SW480 (cell line): ENCODE measurements around the gene SLC24A3.
"Not testable (repeated sequence)": the region's sequence is repeated elsewhere in the genome, so short reads cannot be mapped to it uniquely, and the experiment has no call there.

Source experiments
- DNase-seq: peaks from one replicate; pipeline ENCODE4 v3.0.0-alpha.2; 2016; ENCODE audit warnings: low spot score

The SLC24A3 gene

DNA sequence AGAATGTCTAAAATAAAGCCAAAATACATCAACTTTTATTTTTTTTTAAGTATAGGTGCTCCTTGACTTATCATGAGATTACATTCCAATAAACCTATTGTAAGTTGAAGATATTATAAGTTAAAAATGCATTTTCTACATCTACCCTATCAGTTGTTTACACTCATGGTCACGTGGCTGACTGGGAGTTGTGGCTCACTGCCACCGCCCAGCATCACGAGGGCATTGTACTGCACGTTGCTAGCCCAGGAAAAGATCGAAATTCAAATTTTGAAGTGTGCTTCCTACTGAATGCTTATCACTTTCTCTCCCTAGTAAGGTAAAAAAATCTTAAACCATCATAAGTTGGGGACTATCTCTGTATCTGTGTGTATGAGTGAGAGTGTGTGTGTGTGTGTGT lies 419.0 kb downstream of the SLC24A3 start:
- no peak for DNase-seq

DNA sequence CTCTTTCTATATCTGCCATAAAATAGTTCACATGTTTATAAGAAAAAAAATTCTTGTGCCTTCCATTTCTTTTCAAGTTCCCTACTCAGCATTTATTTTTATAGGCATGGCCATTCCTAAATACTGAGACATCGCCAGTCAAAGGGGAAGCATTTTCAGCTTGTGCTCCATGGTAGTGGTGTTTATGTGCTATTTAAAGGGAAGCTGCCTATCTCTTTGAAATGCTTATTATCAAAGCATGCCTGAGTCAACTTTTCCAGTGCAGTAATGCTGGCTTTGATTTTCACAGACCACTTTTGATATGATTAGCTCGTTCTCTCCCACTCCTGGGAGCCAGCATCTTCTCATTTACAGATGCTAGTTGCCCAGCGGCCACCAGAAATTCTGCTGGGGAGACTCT lies 421.5 kb downstream of the SLC24A3 start:
- peak; percentile 26 for DNase-seq

DNA sequence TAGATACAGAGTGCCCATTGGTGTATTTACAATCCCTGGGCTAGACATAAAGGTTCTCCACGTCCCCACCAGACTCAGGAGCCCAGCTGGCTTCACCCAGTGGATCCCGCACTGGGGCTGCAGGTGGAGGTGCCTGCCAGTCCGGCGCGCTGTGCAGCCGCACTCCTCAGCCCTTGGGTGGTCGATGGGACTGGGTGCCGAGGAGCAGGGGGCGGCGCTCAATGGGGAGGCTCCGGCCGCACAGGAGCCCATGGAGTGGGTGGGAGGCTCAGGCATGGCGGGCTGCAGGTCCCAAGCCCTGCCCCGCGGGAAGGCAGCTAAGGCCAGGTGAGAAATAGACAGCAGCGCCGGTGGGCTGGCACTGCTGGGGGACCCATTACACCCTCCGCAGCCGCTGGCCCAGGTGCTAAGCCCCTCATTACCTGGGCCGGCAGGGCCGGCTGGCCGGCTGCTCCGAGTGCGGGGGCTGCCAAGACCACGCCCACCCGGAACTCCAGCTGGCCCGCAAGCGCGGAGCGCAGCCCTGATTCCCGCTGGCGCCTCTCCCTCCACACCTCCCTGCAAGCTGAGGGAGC lies 427.1 kb downstream of the SLC24A3 start:
- DNase-seq: not testable (repeated sequence)

DNA sequence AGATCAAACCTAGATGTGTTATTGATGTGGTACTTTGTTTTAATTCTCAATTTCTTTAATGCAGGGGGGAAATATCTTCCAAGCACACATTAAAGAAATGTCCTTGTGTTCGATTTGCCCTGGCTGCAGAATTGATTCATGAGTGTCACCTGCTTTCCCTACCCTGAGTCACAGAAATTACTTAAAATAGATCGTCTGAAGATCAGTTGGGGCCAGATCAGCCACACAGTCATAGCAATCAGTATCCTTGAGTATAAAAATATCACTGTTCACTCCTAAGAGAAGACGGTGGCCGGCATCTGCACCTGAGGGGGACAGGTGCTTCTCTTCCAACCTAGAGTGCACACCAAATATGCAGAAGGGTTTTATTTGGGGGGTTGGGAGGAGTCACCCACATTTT lies 430.4 kb downstream of the SLC24A3 start:
- DNase-seq: no peak

DNA sequence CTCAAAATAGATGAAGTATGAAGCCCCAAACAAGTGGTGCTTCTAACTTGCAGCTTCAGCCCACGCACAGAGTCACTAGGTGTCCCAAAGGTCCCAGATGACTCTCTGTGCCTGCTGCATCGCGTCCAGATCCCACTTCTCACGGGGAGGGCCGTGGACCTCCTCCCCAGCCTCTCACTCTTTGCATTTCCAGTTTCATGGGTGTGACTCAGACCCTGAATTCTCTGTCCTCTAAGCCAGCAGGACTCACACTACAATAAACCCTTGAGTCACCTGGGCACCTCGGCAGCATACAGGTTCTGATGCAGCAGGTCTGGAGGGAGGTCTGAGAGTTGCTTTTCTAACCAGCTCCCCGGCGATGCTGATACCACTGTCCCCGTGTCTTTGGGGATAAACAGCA lies 431.6 kb downstream of the SLC24A3 start:
- no peak for DNase-seq

DNA sequence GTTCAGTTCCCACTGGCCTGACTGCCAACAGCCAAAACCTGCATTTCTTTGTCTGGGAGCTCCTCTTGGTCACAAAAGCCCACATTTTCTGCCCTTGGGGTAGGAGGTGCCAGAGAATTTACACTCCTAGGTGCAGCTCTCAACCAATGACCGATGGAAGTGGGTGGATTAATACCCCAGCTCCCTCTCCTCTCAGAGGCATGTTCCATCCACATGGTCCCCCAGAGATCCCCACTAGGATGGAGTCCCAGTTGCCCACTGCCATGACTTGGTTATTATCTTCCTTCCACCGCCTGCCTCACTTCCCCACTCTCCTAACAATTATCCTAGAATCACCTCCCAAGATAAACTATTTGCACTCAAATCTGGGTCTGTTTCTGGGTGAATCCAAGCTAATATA lies 434.5 kb downstream of the SLC24A3 start:
- no peak for DNase-seq

DNA sequence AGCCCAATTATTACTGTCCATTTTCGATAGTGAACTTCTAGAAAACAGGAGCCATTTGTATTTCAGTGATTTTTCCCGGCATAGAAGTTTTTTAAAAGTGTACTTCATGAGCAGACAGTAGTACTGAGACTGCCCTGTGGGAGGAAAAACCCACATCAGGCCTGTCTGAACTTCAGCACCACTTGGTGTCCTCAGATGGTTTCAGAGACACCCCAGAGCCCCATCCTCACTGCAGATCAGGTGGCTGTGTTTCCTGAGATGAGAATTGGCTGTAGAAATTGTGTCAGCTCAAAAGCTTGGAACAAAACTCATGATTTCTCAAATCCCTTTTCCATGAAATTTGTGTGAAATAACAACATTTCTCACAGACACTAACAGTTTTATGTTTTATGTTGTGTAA lies 435.6 kb downstream of the SLC24A3 start:
- no peak for DNase-seq

DNA sequence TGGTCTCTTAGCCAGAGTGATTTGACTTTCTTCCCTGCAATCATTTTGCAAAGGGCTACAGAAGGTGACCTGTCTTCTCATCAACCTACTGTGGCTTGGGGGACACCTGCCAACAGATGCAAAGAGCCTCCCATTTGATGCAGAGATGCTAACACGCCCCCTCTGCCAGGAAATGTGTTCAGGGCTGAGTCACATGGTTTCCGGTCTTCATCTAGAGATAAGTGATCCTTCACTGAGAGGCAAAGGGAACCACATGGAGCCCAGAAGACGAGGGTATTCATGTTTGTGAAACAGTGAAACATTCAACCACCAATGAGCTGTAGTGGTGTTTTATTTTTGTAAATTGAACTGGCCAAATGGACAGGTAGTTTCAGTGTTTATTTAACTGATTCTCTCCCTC lies 436.6 kb downstream of the SLC24A3 start:
- no peak for DNase-seq

DNA sequence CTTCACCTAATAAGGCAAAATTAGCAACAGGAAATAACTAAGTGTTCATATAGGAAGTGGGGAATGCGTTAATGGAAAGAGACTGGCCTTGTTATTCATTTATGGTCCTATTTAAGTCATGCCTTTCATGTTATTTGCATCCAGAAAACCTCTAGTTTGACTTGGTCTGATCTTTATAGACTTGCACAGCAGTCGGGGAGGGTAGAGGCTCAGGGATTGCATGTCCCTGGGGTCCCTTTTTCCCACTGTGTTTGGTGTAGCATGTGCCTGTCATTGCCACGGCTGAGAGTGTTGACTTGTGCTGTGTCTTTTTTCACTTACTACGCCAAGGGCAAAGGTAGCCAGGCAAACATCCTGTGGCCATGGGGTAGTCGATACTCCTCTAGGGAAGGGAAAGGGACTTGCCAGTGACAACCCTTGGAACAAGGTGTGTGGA lies 440.2 kb downstream of the SLC24A3 start:
- no peak for DNase-seq

DNA sequence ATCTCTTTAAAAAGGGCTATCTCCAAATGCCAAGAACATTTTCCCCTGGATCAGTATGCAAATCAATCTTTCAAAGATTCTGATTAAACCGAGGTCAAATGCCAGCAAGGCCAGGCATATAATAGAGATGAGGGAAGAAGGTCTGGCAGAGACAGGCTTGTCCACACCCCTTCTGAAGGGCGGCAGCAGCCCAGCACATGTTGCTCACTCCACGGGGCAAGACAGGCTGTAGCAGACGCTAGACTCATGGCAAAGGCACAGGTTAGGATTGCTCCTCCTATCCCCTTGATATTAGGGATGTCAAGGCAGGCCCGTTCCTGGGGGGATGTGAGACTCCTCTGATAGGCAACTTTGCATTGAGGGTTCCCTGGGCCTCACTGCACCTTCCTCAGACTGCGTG lies 440.9 kb downstream of the SLC24A3 start:
- no peak for DNase-seq

DNA sequence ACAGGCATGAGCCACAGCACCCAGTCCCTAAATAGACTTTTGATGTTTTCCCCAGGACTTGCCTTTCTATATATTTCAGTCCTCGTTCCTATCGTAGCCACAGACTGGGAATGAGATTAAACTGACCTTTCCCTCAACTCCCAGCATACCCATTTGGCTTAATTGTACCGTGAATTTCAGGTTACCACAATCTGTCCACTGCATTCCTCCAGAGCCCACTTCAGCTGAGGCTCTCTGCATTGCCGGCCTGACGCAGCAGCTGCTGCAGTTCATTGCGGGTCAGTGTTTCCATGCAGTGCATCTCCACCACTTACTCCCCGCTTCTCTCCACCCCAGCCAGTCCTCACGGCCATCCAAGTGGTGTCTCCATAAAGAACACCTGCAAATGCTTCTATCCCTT lies 442.5 kb downstream of the SLC24A3 start:
- DNase-seq: no peak

DNA sequence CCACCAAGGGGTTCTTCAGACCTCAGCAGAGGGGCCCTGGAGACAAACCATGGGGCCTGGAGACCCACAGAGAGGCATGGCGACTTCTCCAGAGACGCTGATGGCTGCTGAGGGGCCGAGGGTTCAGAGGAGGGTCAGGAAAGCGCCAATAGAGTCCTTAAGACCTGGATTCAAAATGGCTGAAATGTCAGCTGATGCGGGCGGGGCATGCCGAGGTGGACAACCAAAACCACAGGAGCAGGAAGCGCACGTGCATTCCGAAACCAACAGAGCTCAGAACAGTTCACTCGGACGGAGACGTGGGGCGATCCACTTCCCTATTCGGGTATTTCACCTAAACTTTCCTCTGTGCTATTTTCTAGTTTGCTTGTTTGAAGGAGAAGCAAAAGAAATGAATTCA lies 445.7 kb downstream of the SLC24A3 start:
- no peak for DNase-seq

DNA sequence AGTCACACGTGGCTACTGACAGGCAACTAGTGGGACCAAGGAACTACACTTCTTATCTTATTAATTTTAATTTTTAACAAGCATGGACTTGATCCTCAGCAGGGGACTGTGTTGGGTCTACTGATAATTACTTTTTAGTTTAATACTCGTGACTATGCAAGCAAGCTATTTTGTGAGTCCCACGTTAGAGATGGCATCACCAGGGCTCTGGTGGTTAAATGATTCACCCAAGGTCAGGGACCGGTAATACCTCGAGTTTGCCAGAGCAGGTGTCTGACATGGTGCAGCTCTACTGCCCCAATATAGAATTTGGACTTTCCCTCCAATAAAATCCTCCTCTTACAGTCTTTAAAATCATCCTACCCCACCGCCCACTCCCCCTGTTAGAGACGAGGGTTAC lies 447.0 kb downstream of the SLC24A3 start:
- DNase-seq: no peak

DNA sequence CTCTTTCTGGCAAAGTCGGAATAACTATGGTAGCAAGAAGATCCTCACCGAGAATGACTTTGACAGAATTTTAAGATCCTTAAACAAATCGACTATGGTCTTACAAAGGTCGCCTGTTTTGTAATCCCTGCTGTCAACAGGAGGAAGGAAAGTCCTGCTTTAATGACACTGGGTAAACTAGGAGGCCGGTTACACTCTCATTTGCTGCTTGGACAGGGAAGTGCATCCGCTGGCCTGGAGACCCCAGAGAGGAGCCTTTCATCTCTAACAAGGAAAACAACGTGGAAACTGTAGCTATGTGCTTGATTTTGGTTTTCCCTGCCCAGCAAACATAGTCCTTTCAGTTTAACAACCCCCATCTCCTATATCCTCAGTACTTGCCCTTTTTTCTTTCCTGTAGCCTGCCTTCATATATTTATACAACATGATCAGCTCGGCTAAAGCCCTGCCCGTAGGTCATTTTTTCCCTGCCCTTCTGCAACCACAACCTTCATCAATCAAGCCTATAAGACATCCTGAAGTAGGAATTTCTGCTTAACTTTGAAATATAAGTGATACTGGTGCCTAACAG lies 448.5 kb downstream of the SLC24A3 start:
- DNase-seq: no peak

DNA sequence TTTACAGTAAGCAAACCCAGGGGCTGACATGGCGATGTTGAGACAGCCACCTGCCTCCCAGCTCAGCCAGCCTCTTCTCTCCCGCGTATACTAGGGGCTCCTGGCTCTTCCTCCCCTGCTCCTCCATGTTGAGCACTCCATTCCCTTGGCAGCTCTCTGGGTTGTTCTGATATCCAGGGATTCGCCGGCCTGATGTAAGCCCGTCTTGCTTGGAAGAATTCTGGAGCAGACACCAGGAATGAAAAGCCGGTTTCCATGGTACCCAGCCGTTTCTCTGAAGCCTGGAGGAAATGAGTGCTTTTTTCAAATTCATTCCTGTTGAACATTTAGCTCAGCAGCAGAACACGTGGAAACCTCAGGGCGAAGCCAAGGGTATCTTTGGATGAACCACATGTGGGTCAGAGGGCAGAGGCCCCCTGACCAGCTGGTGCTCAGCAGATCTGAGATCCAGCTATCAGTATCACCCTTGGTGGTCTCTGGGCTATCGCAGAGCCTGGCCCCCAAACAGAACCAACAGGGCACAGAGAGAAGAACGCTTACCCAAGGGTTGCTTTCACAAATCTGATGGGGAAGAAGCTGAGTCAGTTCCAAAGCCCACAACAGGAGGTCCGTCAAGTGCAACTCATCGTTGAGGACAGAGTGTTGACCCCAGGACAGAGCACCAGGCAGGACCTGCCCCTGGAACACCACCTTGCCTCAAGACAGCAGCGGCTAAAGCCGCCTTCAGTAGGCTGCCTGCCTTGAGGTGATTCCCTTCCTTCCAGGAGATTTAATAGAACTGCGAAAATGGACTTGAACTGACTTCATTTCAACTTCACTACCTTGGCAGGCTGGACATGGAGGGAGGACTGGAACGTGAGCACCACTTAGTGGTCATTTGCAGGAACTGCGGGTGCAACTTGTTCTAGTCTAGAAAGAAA lies 449.5 kb downstream of the SLC24A3 start:
- DNase-seq: peak; percentile 77

DNA sequence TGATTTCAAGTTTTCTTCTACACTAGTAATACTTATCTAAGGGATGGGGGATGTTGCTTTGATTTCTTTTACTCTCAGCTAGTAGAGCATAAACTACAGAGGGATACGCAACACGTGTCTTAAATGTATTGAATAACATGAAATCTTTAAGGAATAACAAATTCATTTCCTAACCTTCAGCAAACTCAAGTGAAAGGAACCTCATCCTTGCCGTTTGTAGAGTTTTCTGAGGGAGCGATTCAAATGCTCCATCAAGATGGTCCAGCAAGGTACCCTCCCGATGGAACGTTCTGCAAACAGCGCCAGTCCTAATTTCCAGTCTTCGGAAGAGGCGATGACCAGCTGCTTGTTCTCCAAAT lies 450.2 kb downstream of the SLC24A3 start:
- DNase-seq: no peak

DNA sequence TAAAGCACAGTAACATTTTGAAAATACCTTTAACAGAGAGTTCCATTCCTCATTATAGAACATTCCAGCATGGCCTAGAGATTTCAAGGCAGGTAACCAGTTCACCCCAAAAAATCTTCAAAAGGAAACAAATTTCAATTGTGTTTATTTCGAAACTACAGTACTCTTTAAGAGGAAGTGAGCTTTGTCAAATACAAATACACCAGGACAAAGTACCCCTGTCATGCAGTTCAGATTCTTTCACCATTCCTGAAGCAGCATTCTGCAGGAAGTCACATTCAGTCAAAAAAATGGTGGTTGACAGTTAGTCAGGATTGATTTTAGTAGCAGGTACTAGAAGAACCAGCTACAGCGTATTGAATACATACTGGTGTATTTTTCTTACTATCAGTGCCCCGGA lies 456.0 kb downstream of the SLC24A3 start:
- DNase-seq: no peak

DNA sequence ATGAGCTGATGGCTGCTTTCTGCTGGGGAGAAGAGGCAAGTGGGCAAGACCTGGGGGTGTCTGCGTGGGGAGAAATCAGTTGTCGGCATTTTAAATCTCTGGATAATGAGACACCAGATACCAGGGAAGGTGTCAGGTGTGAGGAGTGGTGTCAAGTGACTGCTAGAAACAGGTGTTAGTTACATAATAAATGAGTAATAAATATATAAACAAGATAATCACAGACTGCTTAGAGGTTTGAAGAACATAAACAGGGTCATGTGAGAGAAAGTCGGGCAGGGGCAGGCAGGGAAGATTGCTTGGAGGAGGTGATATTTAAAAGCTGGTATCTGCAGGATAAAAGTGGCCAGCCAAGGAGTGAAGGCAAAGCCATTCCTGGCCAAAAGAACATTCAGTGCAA lies 458.4 kb downstream of the SLC24A3 start:
- DNase-seq: no peak

DNA sequence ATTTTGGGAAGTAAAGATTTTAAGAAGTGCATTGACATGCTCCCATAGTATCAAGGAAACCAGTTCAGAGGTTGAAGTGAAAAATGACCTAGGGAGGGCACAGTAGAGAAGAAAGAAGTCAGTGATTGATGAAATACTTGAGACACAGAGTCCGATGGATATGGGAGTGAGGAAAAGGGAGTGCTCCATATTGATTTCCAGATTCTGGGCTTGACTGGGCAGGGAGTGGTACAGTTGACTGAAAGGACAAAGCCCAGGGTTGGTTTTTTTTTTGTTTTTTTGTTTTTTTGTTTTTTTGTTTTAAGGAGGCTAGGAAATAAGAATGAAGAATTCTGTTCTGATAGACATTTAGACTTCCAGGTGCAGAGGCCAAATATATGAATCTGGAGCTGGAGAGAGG lies 458.9 kb downstream of the SLC24A3 start:
- no peak for DNase-seq

DNA sequence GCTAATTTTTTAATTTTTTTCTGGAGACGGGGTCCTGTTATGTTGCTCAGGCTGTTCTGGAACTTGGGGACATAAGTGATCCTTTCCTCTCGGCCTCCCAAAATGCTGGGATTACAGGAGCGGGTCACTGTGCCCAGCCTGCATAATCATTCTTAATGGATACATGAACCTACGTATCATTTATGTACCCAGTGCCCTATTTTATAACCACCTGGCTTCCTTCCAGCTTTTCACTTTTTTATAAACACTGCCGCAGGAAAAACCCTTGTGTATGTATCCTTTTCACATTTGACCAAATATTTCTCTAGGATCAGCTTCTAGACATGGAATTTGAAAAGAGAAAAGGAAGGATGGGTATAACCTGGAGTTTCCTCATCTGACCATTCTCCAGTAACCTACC lies 460.1 kb downstream of the SLC24A3 start:
- no peak for DNase-seq

DNA sequence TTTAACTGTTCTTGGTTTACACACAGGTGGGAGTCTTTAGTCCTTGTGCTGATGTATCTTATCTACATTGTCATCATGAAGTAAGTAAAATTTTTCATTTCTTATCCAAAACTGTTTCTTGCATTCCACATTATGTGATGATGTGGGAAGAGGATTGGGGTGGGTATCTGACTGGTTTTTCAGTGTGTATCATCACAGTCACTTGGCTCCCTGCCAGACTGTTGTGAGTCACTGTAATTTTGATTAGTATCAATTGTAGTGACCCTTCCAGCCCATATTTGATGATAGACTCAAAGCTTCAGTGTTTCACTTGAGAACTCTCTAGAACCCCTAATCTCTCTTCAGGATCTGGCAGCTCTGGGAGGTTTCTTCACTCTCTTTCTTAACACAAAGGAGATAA lies 461.1 kb downstream of the SLC24A3 start:
- DNase-seq: no peak

DNA sequence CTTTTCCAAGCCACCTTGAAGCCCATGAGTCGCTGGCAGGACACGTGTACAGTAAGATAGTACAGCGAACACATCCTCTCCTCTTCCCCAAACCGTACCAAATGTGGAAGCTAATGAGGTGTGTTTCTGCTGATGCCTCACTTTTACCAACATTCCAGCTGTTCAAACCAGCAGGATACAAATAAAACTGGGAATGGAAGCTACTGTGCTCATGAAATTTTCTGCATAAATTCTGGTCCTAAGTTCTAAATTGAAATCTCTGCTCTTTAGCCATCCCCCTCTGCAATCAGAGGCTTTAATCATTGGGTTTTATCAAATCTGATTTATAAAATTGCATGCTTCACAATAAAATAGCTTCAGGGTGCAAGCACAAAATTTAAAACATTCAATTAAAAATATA lies 463.8 kb downstream of the SLC24A3 start:
- DNase-seq: no peak

DNA sequence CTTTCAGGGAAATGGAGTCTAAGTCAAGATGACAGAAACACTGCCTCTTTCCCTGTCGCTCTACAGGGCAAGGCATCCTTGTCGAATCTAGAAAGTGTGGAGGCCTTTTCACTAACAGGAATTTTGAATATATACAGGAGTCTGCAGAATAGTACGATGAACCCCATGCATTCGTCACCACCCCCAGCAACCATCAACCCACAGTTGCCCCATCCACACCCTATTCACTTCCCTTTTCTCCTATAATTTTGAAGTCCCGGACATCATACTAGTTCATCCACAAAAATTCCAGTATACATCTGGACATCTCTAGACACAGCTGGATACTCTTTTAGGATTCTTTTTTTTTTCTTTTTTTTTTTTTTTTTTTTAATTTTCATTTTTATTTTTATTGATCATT lies 464.9 kb downstream of the SLC24A3 start:
- no peak for DNase-seq

DNA sequence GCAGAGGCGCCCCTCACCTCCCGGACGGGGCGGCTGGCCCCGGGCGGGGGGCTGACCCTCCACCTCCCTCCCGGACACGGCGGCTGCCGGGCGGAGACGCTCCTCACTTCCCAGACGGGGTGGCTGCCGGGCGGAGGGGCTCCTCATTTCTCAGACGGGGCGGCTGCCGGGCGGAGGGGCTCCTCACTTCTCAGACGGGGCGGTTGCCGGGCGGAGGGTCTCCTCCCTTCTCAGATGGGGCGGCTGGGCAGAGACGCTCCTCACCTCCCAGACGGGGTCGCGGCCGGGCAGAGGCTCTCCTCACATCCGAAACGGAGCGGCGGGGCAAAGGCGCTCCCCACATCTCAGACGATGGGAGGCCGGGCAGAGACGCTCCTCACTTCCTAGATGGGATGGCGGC lies 466.1 kb downstream of the SLC24A3 start:
- DNase-seq: not testable (repeated sequence)
